GM18498 (cell line): ENCODE data around the gene KDM1A.
"Not testable (repeated sequence)": the region's sequence is repeated elsewhere in the genome, so short reads cannot be mapped to it uniquely, and the experiment has no call there.

ENCODE experiments used
- ATAC-seq: cut with Tn5 transposase; IDR thresholded peaks from one replicate; pipeline ENCODE4 v1.9.1; 2021; ENCODE audit warnings: mild to moderate bottlenecking, moderate library complexity; ENCODE audit not compliant: unreplicated experiment

Gene KDM1A

DNA sequence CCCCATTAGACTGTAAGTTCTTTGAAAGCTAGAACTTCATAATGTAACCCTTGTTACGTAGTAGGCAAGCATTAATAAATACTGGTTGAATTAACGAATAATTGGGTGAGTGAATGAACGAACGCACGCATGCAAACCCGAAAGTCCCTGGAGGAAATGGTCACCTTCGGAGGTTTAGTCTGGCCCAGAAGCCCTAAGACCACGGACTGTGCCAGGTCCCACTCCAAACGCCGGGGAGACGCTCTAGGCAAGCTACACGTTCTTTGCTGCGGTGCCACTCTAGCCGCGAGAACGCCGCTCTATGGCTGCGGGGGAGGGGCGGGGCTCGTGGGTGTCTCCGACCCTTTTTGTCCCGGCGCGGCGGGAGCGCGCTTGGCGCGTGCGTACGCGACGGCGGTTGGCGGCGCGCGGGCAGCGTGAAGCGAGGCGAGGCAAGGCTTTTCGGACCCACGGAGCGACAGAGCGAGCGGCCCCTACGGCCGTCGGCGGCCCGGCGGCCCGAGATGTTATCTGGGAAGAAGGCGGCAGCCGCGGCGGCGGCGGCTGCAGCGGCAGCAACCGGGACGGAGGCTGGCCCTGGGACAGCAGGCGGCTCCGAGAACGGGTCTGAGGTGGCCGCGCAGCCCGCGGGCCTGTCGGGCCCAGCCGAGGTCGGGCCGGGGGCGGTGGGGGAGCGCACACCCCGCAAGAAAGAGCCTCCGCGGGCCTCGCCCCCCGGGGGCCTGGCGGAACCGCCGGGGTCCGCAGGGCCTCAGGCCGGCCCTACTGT, at the start of gene KDM1A:
Gene KDM1A, plus strand, starts transcription at position 375 of the 769 bp plus-strand sequence. Its CDS starts 129 bp downstream, at position 504.
- ATAC-seq = peak; percentile 94

DNA sequence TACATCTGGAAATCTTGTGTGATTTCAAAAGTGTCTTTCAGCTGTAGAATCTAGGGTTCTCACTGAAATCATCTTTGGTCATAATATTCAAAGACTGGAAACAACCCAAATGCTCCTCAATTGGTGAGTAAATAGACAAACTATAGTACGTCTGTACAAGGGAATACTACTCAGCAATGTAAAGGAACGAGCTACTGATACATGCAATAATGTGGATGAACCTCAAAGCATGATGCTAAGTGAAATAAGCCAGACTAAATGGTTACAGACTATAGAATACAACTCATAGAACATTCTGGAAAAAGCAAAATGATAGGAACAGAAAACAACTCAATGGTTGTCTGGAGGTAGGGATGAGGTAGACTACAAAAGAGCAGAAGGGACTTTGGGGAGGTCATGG, 49.2 kb upstream of the KDM1A start:
- no peak for ATAC-seq

DNA sequence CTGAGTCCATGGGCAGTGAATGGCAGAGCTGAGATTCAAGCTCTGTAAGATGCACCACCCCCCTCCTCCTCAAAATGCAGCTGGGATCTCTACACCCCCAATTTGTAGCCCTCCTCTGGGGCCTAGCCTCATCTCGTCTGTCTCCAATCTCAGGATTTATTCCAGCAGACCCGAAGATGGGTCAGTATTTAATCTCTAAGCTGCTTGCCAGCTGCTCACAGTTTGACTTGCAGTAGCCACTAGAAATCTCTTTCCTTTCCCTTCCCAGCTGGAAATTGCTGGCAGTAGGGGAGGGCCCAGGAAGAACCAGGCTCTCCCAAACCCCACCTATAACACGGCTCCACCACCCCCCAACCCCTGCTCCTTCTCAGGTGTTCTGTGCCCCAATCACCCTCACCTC, 48.1 kb upstream of the KDM1A start:
- ATAC-seq = no peak

DNA sequence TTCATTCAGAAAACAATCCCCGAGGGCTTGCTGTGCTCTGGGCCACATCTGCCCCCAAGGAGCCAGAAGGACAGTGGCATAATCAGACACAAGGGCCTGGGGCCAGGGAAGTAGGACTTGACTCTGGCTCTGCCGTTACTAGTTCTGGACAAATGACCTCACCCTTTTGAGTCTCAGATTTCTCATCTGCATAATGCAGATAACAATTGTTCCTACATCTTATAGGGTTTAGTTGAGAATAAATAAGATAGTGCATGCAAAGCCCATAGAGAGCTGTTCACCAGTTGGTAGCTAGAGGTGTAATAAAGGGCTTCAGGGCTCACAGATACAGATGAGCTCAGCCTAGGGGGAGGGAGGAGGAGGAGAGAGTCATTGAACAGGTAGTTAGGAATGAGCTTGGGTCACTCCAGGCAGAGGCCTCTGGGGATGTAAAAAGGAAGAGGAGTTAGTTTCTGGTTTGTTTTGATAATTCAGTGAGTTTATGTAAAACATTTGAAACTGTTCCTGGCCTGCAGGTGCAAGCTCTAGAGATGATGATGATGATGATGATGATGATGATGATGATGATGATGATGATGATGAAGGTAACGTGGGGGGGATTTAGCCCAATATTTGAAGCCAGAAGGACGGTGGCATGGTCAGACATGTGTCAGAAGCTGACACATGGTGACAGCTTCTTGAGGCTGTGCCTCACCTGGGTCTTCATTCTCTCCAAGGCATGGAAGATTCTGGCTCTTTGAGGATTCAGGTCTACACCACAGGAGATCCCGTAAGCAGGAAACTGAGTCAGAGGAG, 47.5 kb upstream of the KDM1A start:
- ATAC-seq = no peak

DNA sequence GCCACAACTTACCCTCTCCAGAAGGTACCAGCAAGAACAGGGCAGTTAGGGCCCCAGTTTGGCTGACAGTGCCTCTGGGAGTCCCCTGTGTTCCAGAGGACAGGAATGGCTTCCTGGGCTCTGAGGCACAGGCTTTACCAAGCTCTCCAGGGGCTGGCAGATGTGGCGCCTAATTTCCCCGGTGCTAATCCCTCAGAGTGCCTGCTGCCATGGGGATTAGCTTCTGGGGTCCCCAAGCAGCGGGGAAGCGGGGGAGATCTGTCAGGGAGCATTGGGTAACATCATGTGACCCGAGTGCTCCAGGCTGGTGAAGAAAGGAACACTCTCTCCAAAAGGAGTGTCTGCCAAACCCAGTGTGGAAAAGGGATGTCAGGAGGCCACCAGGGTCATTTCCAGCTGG, 46.5 kb upstream of the KDM1A start, which contains the start of gene LACTBL1:
Gene LACTBL1, minus strand, starts transcription at position 107 of the 400 bp plus-strand sequence. CDS start 550 bp downstream, outside the sequence.
- ATAC-seq = no peak

DNA sequence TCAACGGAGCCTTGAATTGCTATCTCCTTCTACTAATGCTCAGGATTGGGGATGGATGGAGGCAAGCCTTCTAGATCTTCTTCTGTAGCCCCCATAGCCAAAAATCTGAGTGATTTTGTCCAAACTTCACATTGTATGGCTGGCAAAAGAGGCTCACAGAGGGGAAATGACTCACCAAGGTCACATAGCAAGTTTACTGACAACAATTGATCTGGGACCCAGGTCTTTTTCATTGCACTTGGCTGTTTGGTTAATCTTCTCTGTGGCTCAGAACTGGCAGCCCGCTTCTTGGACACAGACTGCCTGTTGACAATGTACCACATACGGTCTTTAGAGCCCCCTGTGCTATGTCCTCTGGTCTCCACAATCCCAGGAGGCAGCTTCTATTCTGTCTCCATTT, 43.6 kb upstream of the KDM1A start:
- no peak for ATAC-seq

DNA sequence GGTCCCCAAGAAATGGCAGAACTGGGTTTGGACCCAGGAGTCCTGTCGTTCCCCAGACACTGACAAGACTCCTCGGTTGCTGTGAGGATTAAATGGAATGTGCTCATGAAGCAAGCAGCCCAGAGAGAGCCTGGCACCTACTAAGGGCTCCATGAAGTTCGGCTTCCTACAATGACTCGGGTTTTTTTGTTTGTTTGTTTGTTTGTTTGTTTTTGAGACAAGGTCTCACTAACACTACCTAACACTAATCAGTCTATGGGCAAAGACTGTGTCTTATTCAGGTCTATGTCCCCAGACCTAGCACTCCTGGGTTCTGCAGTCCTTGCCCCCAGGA, 43.2 kb upstream of the KDM1A start:
- ATAC-seq = no peak

DNA sequence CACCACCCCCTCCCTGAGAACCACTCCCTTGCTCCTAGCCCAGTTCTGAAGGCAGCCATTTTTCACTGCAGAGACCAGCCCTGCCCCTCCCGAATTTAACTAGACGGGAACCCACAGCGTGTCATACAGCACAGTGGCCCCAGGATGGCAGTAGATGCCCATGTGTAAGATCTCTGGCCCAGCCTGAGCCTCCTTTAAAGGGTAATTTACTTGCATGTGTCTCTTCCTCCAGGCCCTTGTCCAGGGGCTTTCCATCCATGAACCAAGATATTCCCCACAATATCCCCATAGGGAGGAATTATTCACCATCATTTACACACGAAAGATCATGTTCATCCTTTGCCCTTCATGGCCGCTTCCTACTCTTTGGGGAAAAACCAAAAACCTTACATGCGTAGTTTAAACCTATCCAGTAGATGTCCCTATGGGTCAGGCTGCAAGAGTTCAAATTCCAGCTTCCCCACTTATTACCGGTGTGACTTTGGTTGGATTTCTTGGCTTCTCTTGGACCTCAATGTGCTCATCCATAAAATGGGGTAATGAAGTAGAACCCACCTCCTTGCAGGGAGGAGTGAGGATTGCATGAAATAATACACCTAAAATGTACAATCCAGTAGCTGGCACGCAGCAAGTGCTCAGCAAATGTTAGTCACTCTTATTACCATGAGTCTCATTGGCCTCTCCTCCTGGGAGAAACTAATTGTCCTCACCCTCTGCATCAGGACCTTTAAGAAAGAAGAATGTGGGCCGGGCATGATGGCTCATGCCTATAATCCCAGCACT, 42.6 kb upstream of the KDM1A start:
- peak; percentile 53 for ATAC-seq

DNA sequence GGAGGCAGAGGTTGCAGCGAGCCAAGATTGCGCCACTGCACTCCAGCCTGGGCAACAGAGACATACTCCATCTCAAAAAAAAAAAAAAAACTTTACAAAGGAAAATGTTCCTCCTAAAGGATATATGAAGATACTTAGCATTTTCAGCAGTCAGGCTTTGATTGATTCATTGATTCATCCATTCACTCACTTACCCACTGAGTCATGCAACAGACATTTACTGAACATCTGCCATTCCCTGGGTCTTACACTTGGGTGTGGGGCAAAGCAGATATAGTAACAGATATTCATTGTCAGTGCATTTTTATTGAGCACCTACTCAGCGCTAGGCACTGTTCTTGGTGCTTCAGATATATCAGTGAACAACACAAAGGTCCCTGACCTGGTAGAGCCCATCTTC, 41.0 kb upstream of the KDM1A start:
- no peak for ATAC-seq

DNA sequence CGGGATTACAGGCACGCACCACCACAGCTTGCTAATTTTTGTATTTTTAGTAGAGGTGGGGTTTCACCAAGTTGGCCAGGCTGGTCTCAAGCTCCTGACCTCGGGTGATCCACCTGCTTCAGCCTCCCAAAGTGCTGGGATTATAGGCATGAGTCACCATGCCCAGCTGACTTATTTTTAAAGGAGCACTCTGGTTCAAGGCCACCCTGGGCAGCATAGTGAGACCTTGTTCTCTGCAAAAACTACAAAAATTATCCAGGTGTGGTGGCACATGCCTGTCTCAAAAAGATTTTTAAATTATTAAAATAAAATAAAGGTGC, 38.8 kb upstream of the KDM1A start:
- ATAC-seq = not testable (repeated sequence)

DNA sequence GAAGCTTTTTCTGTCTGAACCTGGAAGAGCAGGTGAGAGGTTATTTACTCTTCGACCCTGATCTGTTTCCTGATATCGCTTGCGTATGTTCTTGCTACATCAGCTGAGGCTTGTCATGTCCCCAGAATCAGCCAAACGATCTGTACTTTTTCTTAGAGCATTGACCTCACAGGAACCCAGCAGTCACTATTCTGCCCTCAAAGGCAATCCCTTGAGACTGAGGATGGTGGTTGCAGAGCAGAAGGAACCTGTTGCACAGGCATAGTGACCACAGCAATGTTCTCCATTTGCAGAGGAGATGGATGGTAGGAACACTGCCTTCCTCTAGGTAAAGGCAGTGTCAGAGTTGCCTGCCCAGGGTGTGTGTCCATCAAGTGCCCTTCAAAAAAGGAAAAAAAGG, 35.3 kb upstream of the KDM1A start:
- ATAC-seq = no peak

DNA sequence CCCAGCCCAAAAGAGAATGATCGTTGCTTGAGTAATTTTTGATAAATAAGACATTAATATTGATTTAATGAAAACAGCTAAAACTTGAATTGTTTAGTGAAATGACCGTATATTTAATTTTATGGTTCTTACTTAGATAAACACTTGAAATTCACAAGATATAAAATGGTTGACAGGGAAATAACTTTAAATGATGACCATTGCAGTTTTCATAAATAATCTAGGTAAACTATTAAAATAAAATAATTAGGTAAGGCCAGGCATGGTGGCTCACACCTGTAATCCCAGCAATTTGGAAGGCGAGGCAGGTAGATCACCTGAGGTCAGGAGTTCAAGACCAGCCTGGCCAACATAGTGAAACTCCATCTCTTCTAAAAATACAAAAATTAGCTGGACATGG, 26.9 kb upstream of the KDM1A start:
- not testable (repeated sequence) for ATAC-seq

DNA sequence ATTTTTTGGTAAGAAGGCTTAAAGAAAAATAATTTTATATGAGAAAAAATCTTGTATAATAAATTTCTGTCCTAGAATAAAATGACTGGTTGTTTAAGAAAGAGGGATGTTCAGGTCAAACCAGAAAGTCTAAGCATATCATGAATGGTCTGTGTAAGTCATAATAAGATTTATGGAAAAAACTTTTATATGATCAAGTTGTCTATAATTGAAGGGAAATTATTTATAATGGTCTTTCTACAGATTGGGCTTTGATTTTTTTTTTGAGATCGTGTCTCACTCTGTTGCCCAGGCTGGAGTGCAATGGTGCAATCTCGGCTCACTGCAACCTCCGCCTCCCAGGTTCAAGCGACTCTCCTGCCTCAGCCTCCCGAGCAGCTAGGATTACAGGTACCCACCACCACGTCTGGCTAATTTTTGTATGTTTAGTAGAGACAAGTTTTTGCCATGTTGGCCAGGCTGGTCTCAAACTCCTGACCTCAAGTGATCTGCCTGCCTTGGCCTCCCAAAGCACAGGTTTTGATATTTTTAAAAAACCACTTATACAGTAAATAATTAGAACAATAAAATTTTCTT, 26.0 kb upstream of the KDM1A start:
- ATAC-seq = not testable (repeated sequence)

DNA sequence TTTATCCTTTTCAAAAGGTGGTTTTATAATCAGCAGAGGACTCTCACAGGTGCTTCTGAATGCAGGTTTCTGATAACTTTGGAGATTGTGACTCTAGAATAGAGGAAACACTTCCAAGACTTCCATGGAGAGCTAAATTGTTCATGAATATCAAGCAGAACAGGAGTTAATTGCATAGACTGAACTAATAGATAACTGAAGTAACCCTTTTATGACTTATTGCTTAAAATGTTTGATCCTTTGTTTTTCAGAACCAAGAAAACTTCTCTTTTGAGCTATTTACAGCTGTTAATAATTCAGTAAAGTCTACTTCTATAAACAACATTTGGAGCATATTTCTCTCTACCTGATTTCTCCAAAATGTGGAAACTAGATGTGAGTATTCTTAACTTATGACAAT, 23.5 kb upstream of the KDM1A start:
- ATAC-seq = no peak

DNA sequence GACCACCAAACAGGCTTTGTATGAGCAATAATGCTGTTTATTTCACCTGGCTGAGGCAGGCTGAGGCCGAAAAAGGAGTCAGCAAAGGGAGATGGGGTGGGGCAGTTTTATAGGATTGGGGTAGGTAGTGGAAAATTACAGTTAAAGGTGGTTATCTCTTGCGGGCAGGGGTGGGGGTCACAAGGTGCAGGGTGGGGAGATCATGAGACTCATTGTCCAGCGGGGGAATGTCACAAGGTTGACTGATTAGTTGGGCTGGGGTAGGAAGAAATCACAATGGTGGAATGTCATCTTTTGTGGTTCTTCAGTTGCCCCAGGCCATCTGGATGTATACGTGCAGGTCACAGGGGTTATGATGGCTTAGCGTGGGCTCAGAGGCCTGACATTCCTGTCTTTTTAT, 21.7 kb upstream of the KDM1A start:
- ATAC-seq = not testable (repeated sequence)

DNA sequence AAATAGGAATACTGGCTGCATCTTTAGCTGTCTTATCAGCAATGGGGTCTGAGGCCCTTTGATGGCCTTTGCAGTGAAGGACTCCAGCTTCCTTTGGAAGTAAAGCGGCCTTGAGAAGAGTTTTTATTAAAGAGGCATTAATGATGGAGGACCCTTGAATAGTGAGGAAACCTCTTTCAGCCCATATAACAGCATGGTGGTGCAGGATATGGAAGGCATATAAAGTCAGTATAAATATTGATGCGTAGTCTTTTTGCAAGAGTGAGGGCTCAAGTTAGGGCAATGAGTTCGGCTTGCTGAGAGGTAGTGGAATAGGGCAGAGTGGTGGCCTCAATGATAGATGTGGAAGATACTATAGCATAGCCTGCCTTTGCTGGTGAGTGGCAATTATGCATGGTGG, 19.1 kb upstream of the KDM1A start:
- ATAC-seq = not testable (repeated sequence)

DNA sequence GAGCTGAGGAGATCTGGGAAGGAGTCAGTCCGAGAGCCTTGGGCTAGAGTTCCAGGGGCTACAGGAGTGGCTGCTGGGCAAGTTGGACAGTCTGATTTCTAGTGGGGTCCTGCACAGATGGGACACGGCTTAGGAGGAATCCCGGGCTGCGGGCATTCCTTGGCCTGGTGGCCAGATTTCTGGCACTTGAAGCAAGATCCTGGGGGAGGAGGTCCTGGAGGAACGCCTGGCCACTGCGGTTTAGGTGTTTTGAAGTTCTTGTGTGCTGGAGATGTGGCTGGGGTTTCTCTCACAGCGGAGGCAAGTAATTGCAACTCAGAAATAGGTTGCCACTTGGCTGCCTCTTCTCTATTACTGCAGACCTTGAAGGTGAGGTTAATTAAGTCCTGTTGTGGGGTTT, 17.1 kb upstream of the KDM1A start:
- not testable (repeated sequence) for ATAC-seq

DNA sequence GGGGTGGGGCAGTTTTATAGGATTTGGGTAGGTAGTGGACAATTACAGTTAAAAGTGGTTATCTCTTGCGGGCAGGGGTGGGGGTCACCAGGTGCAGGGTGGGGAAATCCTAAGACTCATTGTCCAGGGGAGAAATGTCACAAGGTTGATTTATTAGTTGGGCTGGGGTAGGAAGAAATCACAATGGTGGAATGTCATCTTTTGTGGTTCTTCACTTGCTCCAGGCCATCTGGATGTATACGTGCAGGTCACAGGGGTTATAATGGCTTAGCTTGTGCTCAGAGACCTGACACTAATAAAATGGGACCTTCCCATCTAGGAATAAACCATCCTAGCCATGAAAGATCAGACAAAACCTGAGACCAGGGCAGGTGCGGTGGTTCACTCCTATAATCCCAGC, 15.2 kb upstream of the KDM1A start:
- no peak for ATAC-seq

DNA sequence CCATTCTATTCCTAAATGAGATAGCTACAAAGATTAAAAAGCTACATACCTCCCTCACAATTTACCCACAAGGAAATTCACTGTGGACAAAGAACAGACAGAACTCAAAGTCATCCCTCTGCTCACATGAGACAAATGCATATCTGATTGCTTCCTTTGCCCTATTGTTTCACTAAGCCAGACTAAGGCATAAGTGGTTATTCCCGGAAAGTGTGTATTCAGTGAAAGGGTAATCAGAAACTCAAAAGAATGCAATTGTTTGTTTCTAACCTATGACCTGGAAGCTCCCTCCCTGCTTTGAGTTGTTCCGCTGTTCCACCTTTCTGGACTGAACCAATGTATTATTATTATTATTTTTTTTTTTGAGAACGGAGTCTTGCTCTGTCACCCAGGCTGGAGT, 14.5 kb upstream of the KDM1A start:
- ATAC-seq = not testable (repeated sequence)

DNA sequence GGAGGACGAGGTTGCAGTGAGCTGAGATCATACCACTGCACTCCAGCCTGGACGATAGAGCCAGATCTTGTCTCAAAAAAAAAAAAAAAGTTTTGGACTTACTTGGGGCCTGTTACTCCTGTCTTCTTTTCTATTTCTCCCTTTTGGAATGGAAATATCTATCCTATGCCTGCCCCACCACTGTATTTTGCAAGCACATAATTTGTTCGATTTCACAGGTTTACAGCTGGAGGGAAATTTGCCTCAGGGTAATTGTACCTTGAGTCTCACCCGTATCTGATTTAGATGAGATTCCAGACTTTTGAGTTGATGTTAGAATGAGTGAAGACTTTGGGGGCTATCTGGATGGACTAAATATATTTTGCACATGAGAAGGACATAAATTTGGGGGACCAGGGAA, 12.2 kb upstream of the KDM1A start:
- ATAC-seq = no peak

DNA sequence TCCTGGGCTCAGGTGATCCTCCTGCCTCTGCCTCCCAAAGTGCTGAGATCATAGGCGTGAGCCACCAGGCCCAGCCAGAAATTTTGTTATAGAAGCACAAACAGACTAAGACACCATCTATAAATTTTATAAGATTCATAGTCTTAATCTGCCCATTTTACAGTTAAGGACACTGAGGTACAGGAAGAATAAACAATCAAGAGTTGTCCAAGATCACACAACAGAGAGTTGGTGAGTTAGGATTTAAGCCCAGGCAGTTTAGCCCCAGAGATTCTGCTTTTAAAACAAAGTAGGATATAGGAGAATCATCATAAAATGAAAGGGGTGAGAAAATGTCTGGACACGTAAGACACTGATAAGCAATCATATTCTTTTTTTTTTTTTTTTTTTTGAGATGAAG, 10.4 kb upstream of the KDM1A start:
- ATAC-seq = no peak
